Neural progenitor cell (in vitro differentiated cells): Measurements from ENCODE around the gene BAIAP3. TPM values are rescaled to one million over a fixed set of nuclear protein-coding genes. Genes with fewer than 3 reads are reported as not detected.
A peak's percentile ranks its signal among the peaks of the same experiment; 100 is the strongest.

Source experiments
- DNase-seq: peaks from one replicate; pipeline ENCODE4 v3.0.0-alpha.2; 2016; ENCODE audit warnings: low spot score
- H2AFZ ChIP-seq: fragments of 200-600 bp; sonication (generic); replicated peaks from 2 replicates; pipeline ENCODE4 v1.6.1; 2016; ENCODE audit warnings: antibody characterized with exemption
- H3F3A ChIP-seq: fragments of 200-600 bp; sonication (generic); 2 replicates; pipeline ENCODE4 v1.6.1; 2016; ENCODE audit warnings: antibody characterized with exemption, low read depth
- H3K27ac ChIP-seq: fragments of 200-600 bp; sonication (generic); 2 replicates; pipeline ENCODE4 v1.5.1; 2016; ENCODE audit warnings: mild to moderate bottlenecking
- H3K27me3 ChIP-seq: fragments of 200-600 bp; sonication (generic); 2 replicates; pipeline ENCODE4 v1.6.1; 2016; ENCODE audit warnings: mild to moderate bottlenecking, moderate library complexity
- H3K36me3 ChIP-seq: fragments of 200-600 bp; sonication (generic); 2 replicates; pipeline ENCODE4 v1.5.1; 2016
- H3K4me1 ChIP-seq: fragments of 200-600 bp; sonication (generic); 2 replicates; pipeline ENCODE4 v1.6.1; 2016; ENCODE audit warnings: mixed run types
- H3K4me2 ChIP-seq: fragments of 200-600 bp; sonication (generic); 2 replicates; pipeline ENCODE4 v1.6.1; 2016
- H3K4me3 ChIP-seq: fragments of 200-600 bp; sonication (generic); 2 replicates; pipeline ENCODE4 v1.5.1; 2016
- H3K79me2 ChIP-seq: fragments of 200-600 bp; sonication (generic); 2 replicates; pipeline ENCODE4 v1.6.1; 2016; ENCODE audit warnings: low read depth
- H3K9ac ChIP-seq: fragments of 200-600 bp; sonication (generic); 2 replicates; pipeline ENCODE4 v1.6.1; 2016
- H3K9me3 ChIP-seq: fragments of 200-600 bp; sonication (generic); 2 replicates; pipeline ENCODE4 v1.5.1; 2016; ENCODE audit warnings: low read depth
- H4K20me1 ChIP-seq: fragments of 200-600 bp; sonication (generic); 2 replicates; pipeline ENCODE4 v1.6.1; 2016; ENCODE audit warnings: low read depth
- H3K27ac Mint-ChIP-seq: 3 replicates; pipeline ENCODE4 v1.8.0; 2021; ENCODE audit warnings: mixed read lengths
- H3K27me3 Mint-ChIP-seq: 2 replicates; pipeline ENCODE4 v1.8.0; 2022; ENCODE audit warnings: low read depth, mild to moderate bottlenecking, inconsistent platforms, moderate library complexity, mixed read lengths; ENCODE audit not compliant: insufficient read depth
- H3K36me3 Mint-ChIP-seq: 3 replicates; pipeline ENCODE4 v1.8.0; 2021; ENCODE audit warnings: mixed read lengths
- H3K4me1 Mint-ChIP-seq: 3 replicates; pipeline ENCODE4 v1.8.0; 2021; ENCODE audit warnings: mixed read lengths
- H3K4me3 Mint-ChIP-seq: 3 replicates; pipeline ENCODE4 v1.8.0; 2021; ENCODE audit warnings: mild to moderate bottlenecking, moderate library complexity, mixed read lengths
- H3K9me3 Mint-ChIP-seq: 3 replicates; pipeline ENCODE4 v1.8.0; 2020; ENCODE audit warnings: mixed read lengths
- EZH2 ChIP-seq: fragments of 200-600 bp; sonication (generic); IDR thresholded peaks from 2 replicates; pipeline ENCODE4 v1.6.1; 2017; ENCODE audit warnings: antibody characterized with exemption, mild to moderate bottlenecking, moderate library complexity
- EZH2phosphoT487 ChIP-seq: fragments of 200-600 bp; sonication (generic); IDR thresholded peaks from 2 replicates; pipeline ENCODE4 v1.6.1; 2017; ENCODE audit warnings: antibody characterized with exemption
- total RNA-seq: library from RNA; depleted of rRNA; stranded (reverse); fragments of >200 nt; gene quantifications from 2 replicates; pipeline ENCODE4 v1.2.3, GENCODE V29; 2015; ENCODE audit warnings: low replicate concordance
- TF ChIP-seq, protein P1 (sequence below): fragments of 200-600 bp; sonication (generic); IDR thresholded peaks from 2 replicates; pipeline ENCODE4 v1.5.1; 2017; ENCODE audit warnings: antibody characterized with exemption, mild to moderate bottlenecking

BAIAP3 gene
- total RNA-seq, 1 donor from 2014 or later: 0.34 TPM

GRCh38 chr16:1325673-1326371 is 7.6 kb upstream of the BAIAP3 start:
- H3K4me3 ChIP-seq: no peak overlapping the region
- H3K36me3 ChIP-seq: no peaks in the 10 kb centered on the region
- H3K79me2 ChIP-seq: no peaks in the 10 kb centered on the region
- no peak for TF ChIP-seq EZH2
- no peak for TF ChIP-seq EZH2phosphoT487
- TF ChIP-seq, protein P1, sequence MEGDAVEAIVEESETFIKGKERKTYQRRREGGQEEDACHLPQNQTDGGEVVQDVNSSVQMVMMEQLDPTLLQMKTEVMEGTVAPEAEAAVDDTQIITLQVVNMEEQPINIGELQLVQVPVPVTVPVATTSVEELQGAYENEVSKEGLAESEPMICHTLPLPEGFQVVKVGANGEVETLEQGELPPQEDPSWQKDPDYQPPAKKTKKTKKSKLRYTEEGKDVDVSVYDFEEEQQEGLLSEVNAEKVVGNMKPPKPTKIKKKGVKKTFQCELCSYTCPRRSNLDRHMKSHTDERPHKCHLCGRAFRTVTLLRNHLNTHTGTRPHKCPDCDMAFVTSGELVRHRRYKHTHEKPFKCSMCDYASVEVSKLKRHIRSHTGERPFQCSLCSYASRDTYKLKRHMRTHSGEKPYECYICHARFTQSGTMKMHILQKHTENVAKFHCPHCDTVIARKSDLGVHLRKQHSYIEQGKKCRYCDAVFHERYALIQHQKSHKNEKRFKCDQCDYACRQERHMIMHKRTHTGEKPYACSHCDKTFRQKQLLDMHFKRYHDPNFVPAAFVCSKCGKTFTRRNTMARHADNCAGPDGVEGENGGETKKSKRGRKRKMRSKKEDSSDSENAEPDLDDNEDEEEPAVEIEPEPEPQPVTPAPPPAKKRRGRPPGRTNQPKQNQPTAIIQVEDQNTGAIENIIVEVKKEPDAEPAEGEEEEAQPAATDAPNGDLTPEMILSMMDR: no peak
- H3K27ac ChIP-seq: peak overlapping the region; percentile 58
- Mint-ChIP-seq H3K27me3 (peaks cover 13% of the 10 kb centered on the region), H3K4me1 (peaks cover 4% of the 10 kb centered on the region), H3K27ac (no peak overlapping the region), H3K9me3 (no peaks in the 10 kb centered on the region), H3K4me3 (no peak overlapping the region), H3K36me3 (peaks cover 7% of the 10 kb centered on the region)
- peaks cover 10% of the 10 kb centered on the region for H3K27me3 ChIP-seq
- H3K4me1 ChIP-seq: no peaks in the 10 kb centered on the region
- no peak overlapping the region for H2AFZ ChIP-seq
- peaks cover 43% of the 10 kb centered on the region for H4K20me1 ChIP-seq
- H3F3A ChIP-seq: peaks cover 36% of the 10 kb centered on the region
- no peak for DNase-seq
- no peak overlapping the region for H3K9ac ChIP-seq
- no peaks in the 10 kb centered on the region for H3K9me3 ChIP-seq
- no peak overlapping the region for H3K4me2 ChIP-seq

GRCh38 chr16:1326391-1326790 is 7.1 kb upstream of the BAIAP3 start:
- H3K27me3 ChIP-seq: peaks cover 15% of the 10 kb centered on the region
- TF ChIP-seq EZH2: no peak
- TF ChIP-seq EZH2phosphoT487: no peak
- TF ChIP-seq, protein P1: no peak
- H3K27me3 Mint-ChIP-seq: peaks cover 13% of the 10 kb centered on the region
- no peak overlapping the region for H3K4me3 ChIP-seq
- no peaks in the 10 kb centered on the region for H3K9me3 Mint-ChIP-seq
- H3K4me1 ChIP-seq: peaks cover under 1% of the 10 kb centered on the region
- H3K4me1 Mint-ChIP-seq: peaks cover 4% of the 10 kb centered on the region
- peak overlapping the region; percentile 70 for H3K4me3 Mint-ChIP-seq
- no peaks in the 10 kb centered on the region for H3K9me3 ChIP-seq
- peaks cover 7% of the 10 kb centered on the region for H3K36me3 Mint-ChIP-seq
- H4K20me1 ChIP-seq: peaks cover 43% of the 10 kb centered on the region
- peaks cover 38% of the 10 kb centered on the region for H3F3A ChIP-seq
- no peaks in the 10 kb centered on the region for H3K79me2 ChIP-seq
- no peak overlapping the region for H3K4me2 ChIP-seq
- DNase-seq: no peak
- H3K36me3 ChIP-seq: no peaks in the 10 kb centered on the region
- H3K27ac ChIP-seq: peak overlapping the region; percentile 58
- peak overlapping the region; percentile 32 for H3K27ac Mint-ChIP-seq
- no peak overlapping the region for H3K9ac ChIP-seq
- H2AFZ ChIP-seq: no peak overlapping the region

- Mint-ChIP-seq H3K27ac (peak overlapping the region; percentile 32), H3K4me3 (peak overlapping the region; percentile 70)
These were observed 6.4 kb upstream of the BAIAP3 start for GRCh38 chr16:1326946-1327618.

More at GRCh38 chr16:1326946-1327618, 6.4 kb upstream of the BAIAP3 start:
- Histone ChIP-seq H2AFZ (no peak overlapping the region), H3K27ac (peak overlapping the region; percentile 58), H3K4me1 (peaks cover 8% of the 10 kb centered on the region), H3K4me3 (no peak overlapping the region), H3F3A (peaks cover 40% of the 10 kb centered on the region), H3K36me3 (no peaks in the 10 kb centered on the region), H3K9ac (no peak overlapping the region), H3K79me2 (no peaks in the 10 kb centered on the region), H4K20me1 (peaks cover 43% of the 10 kb centered on the region), H3K9me3 (no peaks in the 10 kb centered on the region), H3K4me2 (no peak overlapping the region), H3K27me3 (peaks cover 22% of the 10 kb centered on the region)
- H3K9me3 Mint-ChIP-seq: no peaks in the 10 kb centered on the region
- peaks cover 8% of the 10 kb centered on the region for H3K4me1 Mint-ChIP-seq
- TF ChIP-seq, protein P1: no peak
- TF ChIP-seq EZH2 (no peak), EZH2phosphoT487 (no peak)
- DNase-seq: no peak
- peaks cover 7% of the 10 kb centered on the region for H3K36me3 Mint-ChIP-seq
- H3K27me3 Mint-ChIP-seq: peaks cover 17% of the 10 kb centered on the region
